Frontal cortex (tissue), 4 donors: ENCODE results near the gene DNAAF3. TPM values are rescaled to one million over a fixed set of nuclear protein-coding genes. Genes with fewer than 3 reads are reported as not detected.
A peak's percentile ranks its signal among the peaks of the same experiment; 100 is the strongest.
"Not testable (repeated sequence)": the region's sequence is repeated elsewhere in the genome, so short reads cannot be mapped to it uniquely, and the experiment has no call there.

Experiments
- DNase-seq, 2 donors: peaks; one replicate each; pipeline ENCODE4 v3.0.0; 2012; ENCODE audit warnings: low spot score in 2 of 2
- FAIRE-seq: peaks from 2 replicates; lab custom pipeline; 2012; peaks lifted over from hg19 to GRCh38; lab: Jason Lieb, UNC
- total RNA-seq: library from RNA; depleted of rRNA; stranded (reverse); fragments of >200 nt; gene quantifications from one replicate; pipeline ENCODE4 v1.2.3, GENCODE V29; 2014
- donor health status: control.
- donor health status: control.
- donor health status: control.

DNAAF3 gene
- total RNA-seq, result not detected

DNA sequence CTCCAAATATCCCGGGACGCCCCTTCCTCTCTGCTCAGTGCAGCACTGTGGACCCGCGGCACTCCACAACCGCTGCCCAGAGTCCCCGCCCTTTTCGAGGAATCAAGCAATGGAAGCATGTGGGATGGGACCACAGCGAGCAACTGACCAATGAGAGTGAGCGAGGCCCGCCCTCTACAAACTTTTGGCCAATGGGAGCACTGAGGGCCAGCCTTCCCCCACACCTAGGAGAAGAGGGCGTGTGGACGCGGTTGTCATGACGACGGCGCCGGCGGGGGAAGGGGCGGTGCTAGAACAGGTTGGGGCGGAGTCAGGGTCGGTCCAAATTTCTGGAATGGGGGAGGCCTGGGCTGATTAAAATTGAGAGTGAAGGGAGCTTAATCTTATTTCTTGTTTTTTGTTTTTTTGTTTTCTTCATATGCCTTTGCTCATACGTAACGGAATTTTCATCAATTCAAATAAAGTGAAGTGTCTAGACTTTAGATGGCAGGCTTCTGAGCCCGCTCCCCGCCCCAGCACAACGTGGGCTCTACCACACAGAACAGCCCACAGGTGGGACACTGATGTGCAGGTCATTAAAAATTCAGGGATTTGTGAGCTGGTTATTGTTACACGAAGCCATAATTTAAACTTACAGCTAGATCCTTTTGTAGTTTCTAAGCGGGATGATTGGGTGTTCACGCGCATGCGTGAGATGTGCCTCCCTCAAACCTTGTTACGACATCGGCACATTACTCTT lies at the start of gene DNAAF3:
TSS of gene DNAAF3 (minus strand) at position 84 of the 739 bp plus-strand sequence. CDS start 200 bp downstream, outside the sequence.
- FAIRE-seq, result no peak
- DNase-seq, result peak; percentile 95 to 98

DNA sequence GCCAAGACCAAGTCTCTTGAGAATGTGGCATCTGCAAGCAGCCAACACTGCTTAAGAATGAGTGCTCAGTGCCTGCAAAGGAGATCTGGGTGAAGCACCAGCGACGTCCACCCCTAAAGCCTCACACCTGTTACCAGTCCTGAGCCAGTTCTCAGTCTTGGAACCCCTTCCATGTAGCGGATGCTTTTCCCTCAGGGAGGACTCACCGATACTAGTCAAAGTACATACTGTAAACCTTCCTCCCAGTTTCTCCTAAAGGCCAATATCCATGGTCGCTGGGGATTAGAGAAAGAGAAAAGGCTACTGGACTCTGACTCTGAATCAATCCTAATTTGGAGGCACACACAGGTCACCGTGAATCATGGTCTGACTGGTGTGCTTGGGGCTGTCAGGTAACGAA lies 47.1 kb upstream of the DNAAF3 start:
- FAIRE-seq (no peak), DNase-seq (no peak)

DNA sequence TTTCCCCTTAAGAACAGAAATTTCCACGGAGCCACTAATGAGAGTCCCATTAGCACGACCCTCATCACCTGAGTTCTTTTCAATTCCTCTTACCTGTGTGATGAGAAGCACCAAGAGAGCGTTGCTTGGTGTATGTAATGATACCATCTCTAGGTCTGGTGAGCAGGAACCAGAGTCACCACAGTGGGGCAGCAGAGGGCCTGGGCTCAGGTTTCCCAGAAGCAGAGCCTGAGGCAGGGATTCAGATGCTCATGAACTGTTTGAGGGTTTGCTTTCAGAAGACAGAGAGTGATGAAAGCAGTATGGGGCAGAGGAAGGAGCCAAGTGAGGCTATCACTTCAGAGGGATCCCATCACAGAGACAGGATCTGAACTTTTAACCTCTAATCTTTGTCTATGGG lies 46.0 kb upstream of the DNAAF3 start:
- DNase-seq, result no peak
- FAIRE-seq, result no peak

DNA sequence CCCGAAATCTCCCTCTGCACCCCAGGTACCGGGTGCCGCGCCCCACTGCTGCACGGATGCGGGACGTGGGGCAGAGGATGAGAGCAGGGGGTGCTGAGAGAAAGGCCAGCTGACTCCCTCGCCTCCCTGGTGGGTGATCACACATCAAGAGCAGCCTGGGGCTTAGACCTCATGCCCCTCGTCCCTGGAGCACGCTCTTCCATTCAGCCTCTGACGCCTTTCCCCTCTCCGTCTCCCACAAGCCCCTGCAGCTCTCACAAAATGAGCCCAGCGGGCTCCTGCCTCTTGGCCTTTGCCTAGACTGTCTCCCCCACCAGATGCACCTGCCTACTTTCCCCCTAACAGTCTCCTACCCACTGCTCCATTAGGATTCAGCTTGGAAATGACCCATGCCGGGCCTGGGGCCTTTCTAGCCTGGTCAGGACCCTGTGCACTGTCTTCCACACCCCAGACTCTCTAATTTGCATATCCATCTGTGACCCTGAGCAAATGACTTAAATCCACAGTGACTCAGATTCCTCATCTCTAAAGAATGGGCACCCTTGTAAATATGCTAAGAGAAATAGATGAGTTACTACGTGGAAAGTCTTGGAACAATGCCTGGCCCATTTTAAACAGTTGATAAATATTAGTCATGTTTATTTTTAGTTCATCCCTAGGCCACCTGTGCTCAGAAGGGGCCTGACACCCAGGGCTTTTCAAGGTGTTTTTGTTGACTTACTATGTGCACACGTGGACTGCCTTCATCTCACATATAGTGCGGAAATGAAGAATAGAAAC lies 43.5 kb upstream of the DNAAF3 start:
- no peak for FAIRE-seq
- no peak for DNase-seq

DNA sequence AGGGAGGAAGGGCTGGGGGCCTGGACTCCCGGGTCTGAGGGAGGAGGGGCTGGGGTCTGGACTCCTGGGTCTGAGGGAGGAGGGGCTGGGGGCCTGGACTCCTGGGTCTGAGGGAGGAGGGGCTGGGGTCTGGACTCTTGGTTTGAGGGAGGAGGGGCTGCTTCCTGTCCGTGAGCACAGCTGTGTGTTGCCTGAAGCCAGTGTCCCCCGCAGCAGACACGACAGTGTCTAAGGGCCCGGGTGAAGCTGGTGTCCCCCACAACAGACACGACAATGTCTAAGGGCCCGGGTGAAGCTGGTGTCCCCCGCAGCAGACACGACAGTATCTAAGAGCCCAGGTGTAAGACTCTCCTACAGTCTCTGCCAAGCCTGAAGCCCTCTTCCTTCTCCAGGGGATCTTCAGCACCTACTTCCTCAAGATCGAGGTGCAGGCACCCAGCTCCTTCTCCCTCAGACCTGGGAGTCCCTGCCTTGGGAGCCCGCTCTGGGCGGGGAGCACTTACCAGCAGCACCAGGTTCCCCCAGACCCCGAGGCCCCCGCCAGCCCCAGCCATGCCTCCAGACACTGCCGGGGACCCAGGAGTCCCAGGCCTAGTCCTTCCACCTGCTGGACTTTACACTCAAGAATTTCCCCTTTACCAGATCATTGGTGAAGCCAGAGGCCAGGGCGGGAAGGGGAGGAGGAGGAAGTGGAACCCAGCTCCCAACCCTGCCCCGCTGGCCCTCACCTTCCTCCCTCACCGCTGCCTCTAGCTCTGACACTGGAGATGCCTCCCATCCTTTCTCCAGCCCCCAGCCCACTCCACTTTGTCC lies 42.7 kb upstream of the DNAAF3 start, which contains the start of gene PTPRH:
TSS of gene PTPRH (minus strand) at position 622 of the 813 bp plus-strand sequence. CDS start at position 554, 68 bp downstream.
- DNase-seq (no peak), FAIRE-seq (no peak)

DNA sequence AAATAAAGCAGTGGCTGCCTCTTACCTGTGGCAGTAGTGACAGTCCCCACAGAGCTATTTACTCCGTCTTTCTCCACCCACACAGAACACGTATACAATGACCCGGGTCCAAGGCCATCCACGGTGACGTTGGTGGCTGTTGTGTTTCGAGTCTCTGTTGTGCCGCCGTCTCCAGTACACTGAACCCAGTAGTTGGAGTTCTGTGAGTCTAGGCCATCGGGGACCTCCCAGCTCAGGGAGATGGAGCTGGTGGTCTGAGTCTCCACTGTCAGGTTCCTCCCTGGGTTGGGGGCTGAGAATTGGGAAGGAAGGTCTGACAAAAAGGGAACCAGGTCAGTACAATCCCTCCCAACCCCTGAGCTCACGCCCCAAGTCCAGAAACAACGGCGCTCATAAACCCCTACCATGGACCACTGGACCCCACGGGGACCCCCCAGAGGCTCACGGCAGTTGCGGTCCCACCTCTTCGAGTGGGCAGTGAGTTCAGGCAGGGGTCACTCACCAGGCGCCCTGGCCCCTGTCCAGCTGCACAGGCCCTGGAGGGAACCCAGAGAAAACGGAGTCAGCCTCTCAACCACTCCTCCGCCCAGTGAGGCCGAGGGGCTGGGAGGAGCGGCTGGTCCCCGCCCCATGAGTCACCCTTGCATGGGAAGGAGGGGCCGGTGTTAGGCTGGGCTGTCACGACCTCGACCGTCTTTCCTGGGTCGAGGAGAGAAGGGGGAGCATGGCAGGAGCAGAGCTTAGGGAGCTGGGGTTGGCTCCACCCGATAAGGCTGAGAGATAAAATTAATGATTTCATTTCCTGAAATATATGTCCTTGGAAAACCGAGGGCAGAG lies 40.5 kb upstream of the DNAAF3 start:
- FAIRE-seq (no peak), DNase-seq (peak; percentile 58 to 77)

DNA sequence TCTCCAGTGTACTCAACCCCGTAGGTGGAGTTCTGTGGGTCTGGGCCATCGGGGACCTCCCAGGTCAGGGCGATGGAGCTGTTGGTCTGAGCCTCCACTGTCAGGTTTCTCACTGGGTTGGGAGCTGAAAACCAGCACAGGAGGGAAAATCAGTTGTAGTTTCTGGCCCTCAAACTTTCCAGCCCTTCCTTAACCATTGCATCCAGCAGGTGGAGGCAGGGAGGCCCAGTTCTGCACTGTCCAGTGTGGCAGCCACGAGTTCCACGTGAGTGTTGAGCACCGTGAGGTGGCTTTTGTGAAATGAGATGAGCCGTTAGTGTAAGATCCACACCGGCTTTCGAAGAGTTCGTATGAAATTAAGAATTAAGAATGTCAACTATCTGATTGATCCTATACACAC lies 35.8 kb upstream of the DNAAF3 start:
- not testable (repeated sequence) for DNase-seq, FAIRE-seq

DNA sequence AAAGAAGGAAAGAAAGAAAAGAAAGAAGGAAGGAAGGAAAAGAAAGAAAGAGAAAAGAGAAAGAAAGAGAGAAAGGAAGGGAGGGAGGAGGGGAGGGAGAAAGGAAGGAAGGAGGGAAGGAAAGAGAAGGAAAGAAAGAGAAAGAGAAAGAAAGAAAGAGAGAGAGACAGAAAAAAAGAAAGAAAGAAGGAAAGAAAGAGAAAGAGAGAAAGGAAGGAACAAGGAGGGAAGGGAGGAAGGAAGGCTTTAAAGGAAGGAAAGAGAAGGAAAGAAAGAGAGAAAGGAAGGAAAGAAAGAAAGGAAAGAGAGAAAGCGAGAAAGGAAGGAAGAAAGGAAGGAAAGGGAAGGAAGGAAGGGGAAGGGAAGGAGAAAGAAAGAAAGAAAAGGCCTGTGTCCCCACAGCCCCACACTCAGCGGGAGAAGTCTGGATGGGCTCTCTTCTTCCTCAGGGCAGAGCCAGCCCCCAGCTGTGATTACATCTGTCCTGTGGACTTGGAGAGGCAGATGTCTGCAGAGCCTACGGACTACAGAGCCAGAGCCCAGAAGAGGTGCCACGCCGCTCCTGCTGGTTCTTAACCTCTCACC lies 33.3 kb upstream of the DNAAF3 start:
- FAIRE-seq, result no peak
- no peak for DNase-seq

DNA sequence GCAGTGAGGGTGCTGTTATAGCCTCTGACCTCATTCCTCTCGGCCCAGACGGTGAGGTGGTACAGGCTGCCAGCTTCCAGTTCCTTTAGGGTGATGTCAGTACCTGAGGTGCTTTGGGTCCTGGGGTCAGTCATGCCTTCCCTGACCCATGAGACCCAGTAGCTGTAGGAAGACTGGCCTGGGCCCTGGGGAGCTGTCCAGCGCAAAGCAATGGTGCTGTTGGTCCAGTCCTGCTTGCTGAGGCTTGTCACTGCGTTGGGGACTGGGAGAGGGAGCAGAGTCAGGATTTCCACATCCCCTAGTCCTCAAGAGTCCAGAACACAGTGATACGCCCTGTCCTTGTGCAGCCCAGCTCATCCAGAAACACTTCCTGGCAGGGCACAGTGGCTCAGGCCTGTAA lies 32.2 kb upstream of the DNAAF3 start:
- DNase-seq (no peak), FAIRE-seq (no peak)

DNA sequence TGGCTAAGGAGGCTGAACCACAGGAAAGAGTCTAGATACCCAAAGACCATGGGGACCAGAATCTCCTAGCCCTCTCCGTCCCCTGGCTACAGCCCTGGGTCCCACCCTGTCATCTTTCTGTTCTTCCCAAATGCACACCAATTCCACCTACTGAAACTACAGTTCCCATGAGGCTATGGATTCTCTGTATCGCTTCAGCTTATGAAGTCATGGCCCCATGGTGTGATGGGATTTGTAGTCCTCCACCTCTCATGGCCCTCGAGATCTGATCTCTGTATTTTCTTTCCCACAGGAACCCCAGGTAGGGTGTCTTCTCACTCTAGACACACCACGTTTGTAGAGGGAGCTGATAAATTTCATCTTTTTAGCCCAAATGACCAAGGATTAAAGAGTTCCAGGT lies 31.1 kb upstream of the DNAAF3 start:
- DNase-seq, result no peak

DNA sequence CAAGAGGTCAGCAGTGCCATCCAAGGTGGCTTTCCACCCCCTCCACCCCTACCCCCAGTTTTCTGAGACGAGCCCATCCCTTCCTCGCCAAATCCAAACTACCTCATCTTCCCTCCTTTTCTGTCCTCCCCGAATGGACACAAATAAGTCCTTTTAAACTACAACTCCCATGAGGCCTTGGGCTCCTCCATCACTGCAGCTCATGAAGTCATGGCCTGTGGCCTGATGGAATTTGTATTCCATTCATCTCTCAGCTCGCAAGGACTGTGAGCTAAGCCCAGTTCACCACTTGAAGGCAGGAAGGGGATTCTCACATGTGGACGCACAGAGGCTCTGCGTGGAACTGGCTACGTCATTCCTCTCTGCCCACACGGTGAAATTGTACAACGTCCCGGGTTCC lies 30.4 kb upstream of the DNAAF3 start:
- DNase-seq (no peak), FAIRE-seq (no peak)

More for the DNA sequence above, 31.1 kb upstream of the DNAAF3 start:
- no peak for FAIRE-seq

DNA sequence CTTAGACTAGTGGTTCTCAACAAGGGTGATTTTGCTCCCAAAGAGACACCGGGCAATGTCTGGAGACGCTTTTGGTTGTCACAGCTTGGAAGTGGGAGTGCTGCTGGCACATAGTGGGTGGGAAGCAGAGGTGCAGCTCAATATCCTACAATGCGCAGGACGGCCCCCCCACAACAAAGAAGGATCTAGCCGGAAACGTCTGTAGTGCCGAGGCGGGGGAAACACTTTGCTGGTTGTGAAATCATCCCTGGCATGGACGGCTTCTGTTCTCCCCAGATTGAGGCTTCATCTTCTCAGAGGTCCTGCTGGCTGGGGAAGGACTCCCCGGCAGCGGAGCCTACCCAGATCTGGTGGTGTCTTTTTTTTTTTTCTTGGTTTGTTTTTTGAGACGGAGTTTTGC lies 27.1 kb upstream of the DNAAF3 start:
- DNase-seq (no peak), FAIRE-seq (no peak)

DNA sequence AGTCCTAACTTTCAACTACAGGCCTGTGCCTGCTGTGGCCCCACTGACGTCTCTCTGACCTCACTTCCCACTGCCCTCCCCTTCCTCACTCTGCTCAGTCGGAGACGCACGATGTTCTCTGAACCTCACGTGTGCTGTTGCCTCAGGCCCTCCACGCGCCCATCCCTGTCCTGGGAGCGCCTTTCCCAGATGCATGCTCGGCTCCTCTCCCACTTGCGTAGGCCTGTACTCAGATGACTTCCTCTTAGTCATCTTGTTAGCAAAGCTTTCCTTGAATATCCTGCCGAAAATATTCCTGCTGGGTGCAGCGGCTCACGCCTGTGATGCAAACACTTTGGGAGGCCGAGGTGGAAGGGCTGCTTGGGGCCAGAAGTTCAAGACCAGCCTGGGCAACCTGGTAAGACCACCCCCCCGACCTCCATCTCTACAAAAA lies 23.0 kb upstream of the DNAAF3 start:
- FAIRE-seq, result no peak

DNA sequence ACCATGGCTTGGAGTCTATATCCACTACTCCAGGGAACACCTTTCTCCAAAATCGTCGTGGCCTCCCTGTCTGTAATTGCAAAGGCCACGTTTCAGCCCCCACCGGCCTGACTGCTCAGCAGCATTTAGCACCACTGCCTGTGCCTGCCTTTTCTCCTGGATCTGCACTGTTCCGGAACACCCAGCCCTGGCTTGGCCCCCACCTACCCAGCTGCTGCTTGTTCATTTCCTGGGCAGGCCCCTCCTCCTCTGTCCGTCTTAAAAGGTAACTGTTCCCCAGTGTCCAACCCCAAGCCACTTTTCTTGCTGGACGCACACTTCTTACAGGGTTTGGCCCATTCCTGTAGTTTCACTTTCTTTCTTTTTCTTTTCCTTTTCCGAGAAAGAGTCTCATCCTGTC lies 22.2 kb upstream of the DNAAF3 start:
- FAIRE-seq, result no peak
- no peak for DNase-seq

More for the DNA sequence above, 23.0 kb upstream of the DNAAF3 start:
- peak in 1 of 2 donors; percentile 51 for DNase-seq

DNA sequence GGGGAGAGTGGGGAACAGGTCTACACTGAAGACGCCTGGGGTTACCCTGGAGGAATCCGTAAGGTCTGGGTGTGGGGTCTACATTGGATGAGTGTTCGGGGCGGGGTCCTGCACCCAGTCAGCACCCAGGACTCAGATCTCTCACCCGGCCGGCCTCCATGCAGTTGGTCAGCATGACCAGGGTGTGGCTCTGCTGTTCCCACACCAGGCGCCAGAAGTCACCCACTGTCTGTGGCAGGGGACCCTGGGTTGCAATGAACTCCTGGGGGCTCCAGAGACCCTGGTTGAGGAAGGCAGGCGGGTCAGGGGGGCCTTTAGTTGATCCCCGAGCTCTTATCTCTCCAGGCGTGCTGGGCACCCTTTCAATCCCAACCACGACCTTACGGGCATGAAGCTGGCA lies 19.7 kb upstream of the DNAAF3 start:
- DNase-seq, result no peak
- no peak for FAIRE-seq

DNA sequence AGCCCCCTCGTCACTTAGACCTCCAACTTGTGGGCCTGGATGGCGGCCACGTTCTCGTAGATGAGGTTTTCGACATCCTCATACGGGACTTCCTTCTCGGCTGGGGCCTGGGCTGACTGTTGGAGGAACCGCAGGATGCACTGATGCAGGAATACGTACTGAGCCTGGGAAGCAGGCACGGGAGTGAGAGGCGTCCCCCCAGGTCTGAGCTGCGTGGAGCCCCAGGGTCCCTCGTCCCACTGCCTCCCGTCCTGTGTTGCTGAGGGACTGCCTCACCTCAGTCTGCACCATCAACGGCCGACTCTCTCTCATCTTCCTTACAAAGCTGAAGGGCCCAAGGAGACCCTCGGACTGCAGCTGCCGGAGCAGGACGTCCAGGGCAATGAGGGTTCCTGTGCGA lies 15.3 kb upstream of the DNAAF3 start:
- FAIRE-seq, result no peak
- no peak for DNase-seq

DNA sequence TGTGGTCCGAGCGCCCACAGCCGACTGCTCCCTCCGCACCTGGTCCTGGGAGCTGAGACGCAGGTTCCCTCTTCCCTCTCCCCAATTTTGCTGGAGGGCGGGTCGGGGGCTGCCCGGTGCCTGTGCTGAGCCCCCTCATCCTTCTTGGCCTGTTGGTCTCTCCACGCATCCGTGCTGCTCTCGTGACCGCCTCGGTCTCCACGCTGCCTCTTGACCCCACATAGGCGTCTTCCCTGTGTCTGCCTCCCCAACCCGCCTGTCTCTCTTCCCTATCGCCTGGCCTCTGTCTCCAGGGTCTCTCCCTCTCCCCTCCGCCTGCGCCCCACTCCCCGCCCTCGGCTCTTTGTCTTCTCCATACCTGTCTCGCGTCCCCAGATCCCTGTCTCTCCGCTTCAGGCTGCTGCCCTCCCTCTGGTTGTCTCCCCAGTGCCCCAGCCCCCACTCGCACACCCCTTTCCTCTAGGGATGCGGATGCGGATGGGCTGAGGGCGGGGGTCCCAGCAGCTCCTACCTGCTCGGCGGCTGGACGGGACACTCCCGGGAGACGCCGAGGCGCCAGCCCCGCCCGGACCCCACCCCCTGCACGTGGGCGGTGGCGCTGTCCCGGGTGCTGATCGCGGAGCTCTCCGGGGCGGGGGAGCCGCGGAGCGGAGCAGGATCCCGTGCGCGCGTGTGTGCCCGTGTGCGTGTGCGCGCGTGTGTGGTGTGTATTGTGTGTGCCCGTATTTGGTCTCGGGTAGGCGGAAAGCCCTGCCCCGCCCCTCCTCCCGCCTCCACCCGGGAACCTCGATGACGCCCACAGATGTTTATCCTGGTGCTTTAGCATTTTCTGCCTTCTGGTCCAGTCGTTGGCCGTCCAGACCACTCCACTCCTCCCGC lies 13.4 kb upstream of the DNAAF3 start, which contains the start of gene SYT5:
TSS of gene SYT5 (minus strand) at position 684 of the 879 bp plus-strand sequence. CDS start 1,248 bp downstream, outside the sequence.
- DNase-seq, result peak; percentile 75 to 79
- FAIRE-seq, result no peak
